HG03432 (cell line): ENCODE data around the gene DMD.
A peak's percentile ranks its signal among the peaks of the same experiment; 100 is the strongest.

Source experiments
- ATAC-seq: cut with Tn5 transposase; IDR thresholded peaks from one replicate; pipeline ENCODE4 v1.9.1; 2021; ENCODE audit warnings: mild to moderate bottlenecking, moderate library complexity; ENCODE audit not compliant: unreplicated experiment

The DMD gene

GRCh38 chrX:32293962-32294700 is 917.2 kb downstream of the DMD start:
- no peak for ATAC-seq

GRCh38 chrX:32289356-32289755 is 922.0 kb downstream of the DMD start:
- ATAC-seq = no peak

GRCh38 chrX:32281853-32282252 is 929.5 kb downstream of the DMD start:
- no peak for ATAC-seq

- no peak for ATAC-seq
These were observed 930.4 kb downstream of the DMD start for GRCh38 chrX:32280921-32281320.

- ATAC-seq = no peak
These were observed 930.9 kb downstream of the DMD start for GRCh38 chrX:32280489-32280888.

GRCh38 chrX:32276153-32276552 is 935.2 kb downstream of the DMD start:
- no peak for ATAC-seq

GRCh38 chrX:32269866-32270265 is 941.5 kb downstream of the DMD start:
- ATAC-seq = no peak

GRCh38 chrX:32268207-32268606 is 943.1 kb downstream of the DMD start:
- ATAC-seq = no peak

GRCh38 chrX:32267796-32268195 is 943.6 kb downstream of the DMD start:
- no peak for ATAC-seq

GRCh38 chrX:32246675-32247074 is 964.7 kb downstream of the DMD start:
- ATAC-seq = peak; percentile 40

- ATAC-seq = no peak
These were observed 1015.7 kb downstream of the DMD start for GRCh38 chrX:32195611-32196010.

GRCh38 chrX:32191316-32191715 is 1020.0 kb downstream of the DMD start:
- ATAC-seq = no peak

- no peak for ATAC-seq
These were observed 1026.2 kb downstream of the DMD start for GRCh38 chrX:32185160-32185559.

GRCh38 chrX:32183066-32183465 is 1028.3 kb downstream of the DMD start:
- ATAC-seq = no peak

GRCh38 chrX:32176510-32176909 is 1034.8 kb downstream of the DMD start:
- ATAC-seq = no peak

GRCh38 chrX:32170481-32170880 is 1040.9 kb downstream of the DMD start:
- no peak for ATAC-seq

GRCh38 chrX:32155044-32155638 is 1056.2 kb downstream of the DMD start:
- no peak for ATAC-seq

- ATAC-seq = no peak
These were observed 1057.8 kb downstream of the DMD start for GRCh38 chrX:32153585-32153984.

GRCh38 chrX:32150141-32150540 is 1061.2 kb downstream of the DMD start:
- no peak for ATAC-seq

GRCh38 chrX:32141841-32142240 is 1069.5 kb downstream of the DMD start:
- no peak for ATAC-seq

GRCh38 chrX:32139476-32139875 is 1071.9 kb downstream of the DMD start:
- no peak for ATAC-seq

- ATAC-seq = no peak
These were observed 1073.8 kb downstream of the DMD start for GRCh38 chrX:32137525-32137924.

- ATAC-seq = no peak
These were observed 1084.4 kb downstream of the DMD start for GRCh38 chrX:32126997-32127396.
